ENCODE data around the gene ZNF738.
A peak's percentile ranks its signal among the peaks of the same experiment; 100 is the strongest.

ZNF738 gene

DNA sequence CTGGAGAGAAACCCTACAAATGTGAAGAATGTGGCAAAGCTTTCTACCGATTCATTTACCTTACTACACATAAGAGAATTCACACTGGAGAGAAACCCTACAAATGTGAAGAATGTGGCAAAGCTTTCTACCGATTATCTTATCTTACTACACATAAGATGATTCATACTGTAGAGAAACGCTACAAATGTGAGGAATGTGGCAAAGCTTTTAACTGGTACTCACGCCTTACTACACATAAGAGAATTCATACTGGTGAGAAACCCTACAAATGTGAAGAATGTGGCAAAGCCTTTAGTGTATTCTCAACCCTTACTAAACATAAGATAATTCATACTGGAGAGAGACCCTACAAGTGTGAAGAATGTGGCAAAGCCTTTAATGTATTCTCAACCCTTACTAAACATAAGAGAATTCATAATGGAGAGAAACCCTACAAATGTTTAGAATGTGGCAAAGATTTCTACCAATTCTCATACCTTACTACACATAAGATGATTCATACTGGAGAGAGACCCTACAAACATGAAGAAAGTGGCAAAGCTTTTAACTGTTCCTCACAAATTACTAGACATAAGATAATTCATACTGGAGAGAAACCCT is 25.3 kb downstream of the ZNF738 start:
- H3K27ac ChIP-seq: no peak overlapping the region
- TF ChIP-seq, protein P1, sequence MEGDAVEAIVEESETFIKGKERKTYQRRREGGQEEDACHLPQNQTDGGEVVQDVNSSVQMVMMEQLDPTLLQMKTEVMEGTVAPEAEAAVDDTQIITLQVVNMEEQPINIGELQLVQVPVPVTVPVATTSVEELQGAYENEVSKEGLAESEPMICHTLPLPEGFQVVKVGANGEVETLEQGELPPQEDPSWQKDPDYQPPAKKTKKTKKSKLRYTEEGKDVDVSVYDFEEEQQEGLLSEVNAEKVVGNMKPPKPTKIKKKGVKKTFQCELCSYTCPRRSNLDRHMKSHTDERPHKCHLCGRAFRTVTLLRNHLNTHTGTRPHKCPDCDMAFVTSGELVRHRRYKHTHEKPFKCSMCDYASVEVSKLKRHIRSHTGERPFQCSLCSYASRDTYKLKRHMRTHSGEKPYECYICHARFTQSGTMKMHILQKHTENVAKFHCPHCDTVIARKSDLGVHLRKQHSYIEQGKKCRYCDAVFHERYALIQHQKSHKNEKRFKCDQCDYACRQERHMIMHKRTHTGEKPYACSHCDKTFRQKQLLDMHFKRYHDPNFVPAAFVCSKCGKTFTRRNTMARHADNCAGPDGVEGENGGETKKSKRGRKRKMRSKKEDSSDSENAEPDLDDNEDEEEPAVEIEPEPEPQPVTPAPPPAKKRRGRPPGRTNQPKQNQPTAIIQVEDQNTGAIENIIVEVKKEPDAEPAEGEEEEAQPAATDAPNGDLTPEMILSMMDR (conservative IDR thresholded peaks at IDR 0.05): no peak
- TF ChIP-seq ZFX (IDR thresholded peaks at IDR 0.05): no peak

DNA sequence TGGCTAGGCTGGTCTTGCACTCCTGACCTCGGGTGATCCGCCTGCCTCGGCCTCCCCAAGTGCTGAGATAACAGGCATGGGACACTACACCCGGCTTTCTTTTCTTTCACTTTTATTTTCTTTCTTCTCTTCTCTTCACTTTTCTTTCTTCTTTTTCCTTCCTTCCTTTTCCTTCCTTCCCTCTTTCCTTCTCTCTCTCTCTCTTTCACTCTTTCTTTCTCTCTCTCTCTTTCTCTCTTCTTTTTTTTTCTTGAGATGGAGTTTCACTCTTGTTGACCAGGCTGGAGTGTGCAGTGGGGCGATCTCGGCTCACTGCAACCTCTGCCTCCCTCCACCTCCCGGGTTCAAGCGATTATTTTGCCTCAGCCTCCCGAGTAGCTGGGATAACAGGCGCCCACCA is 37.3 kb downstream of the ZNF738 start:
- TF ChIP-seq ZFX (IDR thresholded peaks at IDR 0.05): no peak
- TF ChIP-seq, protein P1 (conservative IDR thresholded peaks at IDR 0.05): no peak
- no peak overlapping the region for H3K27ac ChIP-seq

DNA sequence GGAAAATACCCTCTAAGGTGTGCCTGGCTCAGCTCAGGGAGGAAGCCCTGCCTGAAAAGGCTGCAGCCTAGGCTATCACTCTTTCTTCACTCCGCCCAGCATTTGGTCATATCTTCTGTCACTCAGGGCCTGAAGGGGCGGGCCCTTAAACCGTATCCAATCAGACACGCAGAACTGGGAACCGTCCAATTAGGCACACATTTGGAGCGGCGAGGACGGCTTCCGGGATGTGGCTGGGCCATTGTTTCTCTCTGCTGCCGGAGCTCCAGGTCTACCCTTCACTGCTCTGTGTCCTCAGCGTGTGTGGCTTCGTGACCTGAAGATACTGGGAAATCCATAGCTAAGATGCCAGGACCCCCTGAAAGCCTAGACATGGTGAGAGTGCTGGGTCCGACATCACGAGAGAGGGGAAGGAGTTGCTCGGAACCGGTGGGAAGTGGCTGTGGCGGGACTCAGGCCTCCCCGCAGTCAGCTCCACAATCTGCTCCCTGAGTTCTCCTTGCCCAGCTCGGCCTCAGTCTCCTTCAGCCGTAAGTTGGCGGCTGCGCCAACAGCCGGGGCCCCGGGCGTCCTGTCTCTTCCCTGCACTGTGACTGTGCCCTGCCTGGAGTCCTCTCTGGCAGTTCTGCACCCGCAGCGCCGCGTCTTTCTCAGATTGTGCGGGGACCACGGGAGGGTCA is 38.2 kb downstream of the ZNF738 start, which contains the start of gene ZNF493:
TSS of gene ZNF493 (plus strand) at position 241 of the 680 bp plus-strand sequence. CDS start at position 346, 105 bp downstream.
- peak within 1 kb of the TSS; percentile 51 for H3K27ac ChIP-seq

DNA sequence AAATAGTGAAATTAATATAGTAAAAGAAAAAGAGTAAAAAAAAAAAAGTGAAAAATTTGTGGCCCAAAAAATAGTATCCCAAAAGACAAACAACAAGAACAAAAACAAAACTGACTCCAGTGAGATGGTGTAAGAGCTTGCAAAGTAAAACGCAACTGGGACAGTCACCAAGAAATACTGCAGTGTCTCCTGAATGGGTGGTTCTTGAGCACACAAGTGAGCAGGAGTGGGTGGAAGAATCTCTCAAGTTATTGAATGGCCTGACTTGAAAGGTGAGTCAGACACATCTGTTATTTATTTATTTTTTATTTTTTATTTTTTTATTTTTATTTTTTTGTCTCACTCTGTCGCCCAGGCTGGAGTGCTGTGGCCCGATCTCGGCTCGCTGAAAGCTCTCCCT is 40.1 kb downstream of the ZNF738 start:
- no peak overlapping the region for H3K27ac ChIP-seq
- no peak for TF ChIP-seq ZFX (IDR thresholded peaks at IDR 0.05)
- TF ChIP-seq, protein P1 (conservative IDR thresholded peaks at IDR 0.05): no peak

More for the DNA sequence above, 38.2 kb downstream of the ZNF738 start, which contains the start of gene ZNF493:
- TF ChIP-seq ZFX (IDR thresholded peaks at IDR 0.05): peak; percentile 44; the same call in 1 of the 2 replicates
- TF ChIP-seq, protein P1 (conservative IDR thresholded peaks at IDR 0.05): no peak

DNA sequence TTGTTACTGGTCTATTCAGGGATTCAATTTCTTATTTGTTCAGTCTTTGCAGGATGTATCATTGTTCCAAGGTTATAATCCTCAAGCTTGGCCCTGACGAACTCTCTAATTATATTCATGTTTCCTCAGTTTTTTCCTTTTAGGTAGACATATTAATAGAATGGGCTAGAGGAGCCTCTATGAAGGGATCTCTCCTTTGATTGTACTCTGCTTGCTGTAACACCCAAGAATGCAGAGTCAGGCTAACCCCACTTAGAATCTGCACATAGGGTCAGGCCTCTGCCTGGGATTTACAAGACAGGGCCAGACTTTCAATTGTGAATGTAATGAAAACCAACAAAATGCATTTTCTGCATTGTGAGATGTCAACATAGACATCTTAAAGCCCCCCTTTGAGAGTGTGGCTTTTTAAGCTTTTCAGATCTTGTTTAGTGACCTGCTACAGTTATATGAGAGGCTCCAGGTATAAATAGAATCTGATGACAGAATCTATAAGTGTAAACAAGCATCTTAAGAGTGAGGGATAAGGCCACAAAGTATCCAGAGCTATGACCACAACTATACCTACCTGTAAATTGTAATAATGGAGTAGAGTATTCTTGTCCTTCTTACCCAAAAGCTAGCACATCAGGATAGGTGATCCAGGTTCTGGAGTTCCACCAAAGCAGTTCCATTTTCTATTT is 43.6 kb downstream of the ZNF738 start:
- TF ChIP-seq, protein P1 (conservative IDR thresholded peaks at IDR 0.05): no peak
- no peak for TF ChIP-seq ZFX (IDR thresholded peaks at IDR 0.05)
- no peak overlapping the region for H3K27ac ChIP-seq

DNA sequence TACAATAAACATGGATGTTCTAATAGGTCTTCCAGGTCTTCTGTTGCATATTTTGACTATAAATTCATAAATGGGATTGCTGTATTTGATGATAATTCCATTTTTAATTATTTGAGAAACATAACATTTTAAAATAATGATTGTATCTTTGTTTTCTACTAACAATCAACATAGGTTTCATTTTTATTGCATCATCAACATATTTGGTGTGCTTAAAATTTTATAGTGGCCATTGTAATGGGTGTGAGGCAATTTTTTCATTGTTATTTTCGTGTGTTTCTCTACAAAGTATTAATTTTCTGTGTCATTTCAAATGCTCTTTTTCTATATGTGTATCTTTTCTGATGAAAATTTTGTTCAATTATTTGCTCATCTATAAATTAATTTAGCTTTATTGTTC is 51.4 kb downstream of the ZNF738 start:
- TF ChIP-seq, protein P1 (conservative IDR thresholded peaks at IDR 0.05): no peak
- no peak for TF ChIP-seq ZFX (IDR thresholded peaks at IDR 0.05)
- no peak overlapping the region for H3K27ac ChIP-seq

DNA sequence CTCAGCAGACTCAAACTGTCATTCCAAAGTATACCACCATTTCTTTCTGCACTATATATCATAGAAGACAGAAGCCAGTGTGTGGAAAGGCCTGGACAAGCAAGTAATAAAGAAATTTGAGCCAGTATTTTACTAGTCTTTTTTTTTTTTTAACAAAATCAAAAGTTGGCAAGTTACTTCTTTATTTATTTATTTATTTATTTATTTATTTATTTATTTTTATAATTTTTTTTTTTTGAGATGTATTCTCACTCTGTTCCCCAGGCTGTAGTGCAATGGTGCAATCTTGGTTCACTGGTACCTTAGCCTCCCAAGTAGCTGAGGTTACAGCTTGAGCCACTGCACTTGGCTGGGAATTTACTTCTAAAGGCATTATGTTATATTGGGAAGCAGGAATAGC is 63.4 kb downstream of the ZNF738 start:
- TF ChIP-seq, protein P1 (conservative IDR thresholded peaks at IDR 0.05): no peak
- no peak for TF ChIP-seq ZFX (IDR thresholded peaks at IDR 0.05)
- no peak overlapping the region for H3K27ac ChIP-seq
